ENCODE data around the gene ARHGEF10L. TPM values are rescaled to one million over a fixed set of nuclear protein-coding genes. Genes with fewer than 3 reads are reported as not detected.

Gene ARHGEF10L
- total RNA-seq, 1 donor from 2014 or later = 75.6 TPM

GRCh38 chr1:17585266-17585987, 45.9 kb downstream of the ARHGEF10L start:
- intact Hi-C loops (cut with DNase I) = no loop called here

GRCh38 chr1:17586172-17586964, 46.9 kb downstream of the ARHGEF10L start:
- peak overlapping the region; percentile 84 for H3K27ac ChIP-seq
- H3K9me3 ChIP-seq = no peaks in the 10 kb centered on the region
- H3K27me3 ChIP-seq = no peaks in the 10 kb centered on the region
- intact Hi-C loops (cut with DNase I) = no loop called here
- no peaks in the 10 kb centered on the region for H3K36me3 ChIP-seq
- peaks cover 40% of the 10 kb centered on the region for H3K4me1 ChIP-seq
- no peak for TF ChIP-seq POLR2A (IDR thresholded peaks at IDR 0.05)
- TF ChIP-seq CTCF (IDR thresholded peaks at IDR 0.05) = no peak
- no peak for TF ChIP-seq POLR2AphosphoS5 (IDR thresholded peaks at IDR 0.05; ENCODE audit: insufficient read depth in 1 of 2, low read depth in 1 of 2)
- DNase-seq (ENCODE audit: extremely low spot score in 2 of 2) = no peak
- no peak overlapping the region for H3K4me3 ChIP-seq

More at GRCh38 chr1:17585266-17585987, 45.9 kb downstream of the ARHGEF10L start:
- H3K27me3 ChIP-seq = no peaks in the 10 kb centered on the region
- H3K4me1 ChIP-seq = peaks cover 40% of the 10 kb centered on the region
- no peaks in the 10 kb centered on the region for H3K36me3 ChIP-seq
- no peak for DNase-seq (ENCODE audit: extremely low spot score in 2 of 2)
- H3K4me3 ChIP-seq = no peak overlapping the region
- peak overlapping the region; percentile 84 for H3K27ac ChIP-seq
- TF ChIP-seq POLR2AphosphoS5 (IDR thresholded peaks at IDR 0.05; ENCODE audit: insufficient read depth in 1 of 2, low read depth in 1 of 2) (no peak), POLR2A (IDR thresholded peaks at IDR 0.05) (no peak), CTCF (IDR thresholded peaks at IDR 0.05) (no peak)
- H3K9me3 ChIP-seq = no peaks in the 10 kb centered on the region

GRCh38 chr1:17587693-17588047, 48.2 kb downstream of the ARHGEF10L start:
- intact Hi-C loops (cut with DNase I) = no loop called here
- no peak for TF ChIP-seq POLR2A (IDR thresholded peaks at IDR 0.05)
- TF ChIP-seq POLR2AphosphoS5 (IDR thresholded peaks at IDR 0.05; ENCODE audit: insufficient read depth in 1 of 2, low read depth in 1 of 2) = no peak
- no peak for TF ChIP-seq CTCF (IDR thresholded peaks at IDR 0.05)
- peak overlapping the region; percentile 84 for H3K27ac ChIP-seq
- no peaks in the 10 kb centered on the region for H3K27me3 ChIP-seq
- no peaks in the 10 kb centered on the region for H3K9me3 ChIP-seq
- no peak for DNase-seq (ENCODE audit: extremely low spot score in 2 of 2)
- no peak overlapping the region for H3K4me3 ChIP-seq
- H3K36me3 ChIP-seq = peaks cover 0 to 6% of the 10 kb centered on the region in 2 donors
- peaks cover 37% of the 10 kb centered on the region for H3K4me1 ChIP-seq

- Histone ChIP-seq H3K4me3 (no peak overlapping the region), H3K9me3 (no peaks in the 10 kb centered on the region), H3K36me3 (peaks cover 0 to 6% of the 10 kb centered on the region in 2 donors), H3K27me3 (no peaks in the 10 kb centered on the region), H3K4me1 (peaks cover 37% of the 10 kb centered on the region), H3K27ac (peak overlapping the region; percentile 84)
- TF ChIP-seq POLR2AphosphoS5 (IDR thresholded peaks at IDR 0.05; ENCODE audit: insufficient read depth in 1 of 2, low read depth in 1 of 2) = no peak
- no peak for TF ChIP-seq POLR2A (IDR thresholded peaks at IDR 0.05)
- no peak for TF ChIP-seq CTCF (IDR thresholded peaks at IDR 0.05)
- intact Hi-C loops (cut with DNase I) = no loop called here
- DNase-seq (ENCODE audit: extremely low spot score in 2 of 2) = no peak
These were observed 48.8 kb downstream of the ARHGEF10L start for GRCh38 chr1:17588048-17588871.

Data from vagina (tissue), 2 donors.